Stimulated activated CD4-positive, alpha-beta T cell treated with anti-CD3 and anti-CD28 coated beads, Interleukin-12 subunit alpha, Interleukin-12 subunit beta, amount 100 ng/mL, for 48 hours (primary cell): ENCODE results near the gene ELP1.
"Not testable (repeated sequence)": the region's sequence is repeated elsewhere in the genome, so short reads cannot be mapped to it uniquely, and the experiment has no call there.

Experiments used
- DNase-seq, 3 donors: peaks; one replicate each; pipeline ENCODE4 v3.0.0-alpha.2; 2020; ENCODE audit warnings: low read depth in 2 of 3, low spot score in 1 of 3

Gene ELP1

GRCh38 chr9:108857572-108857971 lies 76.4 kb downstream of the ELP1 start:
- DNase-seq = no peak

GRCh38 chr9:108855888-108856287 lies 78.0 kb downstream of the ELP1 start, which contains the start of gene ACTL7B:
Gene ACTL7B, minus strand, starts transcription at chr9:108855986. Its CDS starts 56 bp downstream, at chr9:108855930.
- no peak for DNase-seq

GRCh38 chr9:108855529-108855886 lies 78.4 kb downstream of the ELP1 start:
- DNase-seq = no peak

GRCh38 chr9:108854641-108855528 lies 79.0 kb downstream of the ELP1 start:
- no peak for DNase-seq

- DNase-seq = no peak
Observed at GRCh38 chr9:108854094-108854493, 79.8 kb downstream of the ELP1 start.

GRCh38 chr9:108852079-108852478 lies 81.8 kb downstream of the ELP1 start:
- DNase-seq = no peak

GRCh38 chr9:108851138-108851537 lies 82.8 kb downstream of the ELP1 start:
- DNase-seq = no peak

GRCh38 chr9:108850293-108850897 lies 83.5 kb downstream of the ELP1 start:
- DNase-seq = no peak

GRCh38 chr9:108848296-108848695 lies 85.6 kb downstream of the ELP1 start:
- not testable (repeated sequence) for DNase-seq

- no peak for DNase-seq
Observed at GRCh38 chr9:108845947-108846346, 88.0 kb downstream of the ELP1 start.

- no peak for DNase-seq
Observed at GRCh38 chr9:108845507-108845906, 88.4 kb downstream of the ELP1 start.

- no peak for DNase-seq
Observed at GRCh38 chr9:108844856-108845255, 89.1 kb downstream of the ELP1 start.

- no peak for DNase-seq
Observed at GRCh38 chr9:108844391-108844790, 89.5 kb downstream of the ELP1 start.

GRCh38 chr9:108842610-108843295 lies 91.2 kb downstream of the ELP1 start:
- peak in 2 of 3 donors; percentile 1 to 23 for DNase-seq

- DNase-seq = not testable (repeated sequence)
Observed at GRCh38 chr9:108839561-108839960, 94.4 kb downstream of the ELP1 start.

GRCh38 chr9:108838017-108838416 lies 95.9 kb downstream of the ELP1 start:
- DNase-seq = no peak

GRCh38 chr9:108837530-108837929 lies 96.4 kb downstream of the ELP1 start:
- DNase-seq = no peak

- no peak for DNase-seq
Observed at GRCh38 chr9:108836781-108837180, 97.1 kb downstream of the ELP1 start.

- DNase-seq = no peak
Observed at GRCh38 chr9:108836319-108836718, 97.6 kb downstream of the ELP1 start.

- no peak for DNase-seq
Observed at GRCh38 chr9:108835831-108836230, 98.1 kb downstream of the ELP1 start.

GRCh38 chr9:108834959-108835665 lies 98.8 kb downstream of the ELP1 start:
- DNase-seq = no peak
